ENCODE measurements around the gene NACC2. TPM values are rescaled to one million over a fixed set of nuclear protein-coding genes. Genes with fewer than 3 reads are reported as not detected.
A peak's percentile ranks its signal among the peaks of the same experiment; 100 is the strongest.

NACC2 gene
- total and polyA plus RNA-seq, 2 donors from 2014 or later, result 7.1 to 30.9 TPM

DNA sequence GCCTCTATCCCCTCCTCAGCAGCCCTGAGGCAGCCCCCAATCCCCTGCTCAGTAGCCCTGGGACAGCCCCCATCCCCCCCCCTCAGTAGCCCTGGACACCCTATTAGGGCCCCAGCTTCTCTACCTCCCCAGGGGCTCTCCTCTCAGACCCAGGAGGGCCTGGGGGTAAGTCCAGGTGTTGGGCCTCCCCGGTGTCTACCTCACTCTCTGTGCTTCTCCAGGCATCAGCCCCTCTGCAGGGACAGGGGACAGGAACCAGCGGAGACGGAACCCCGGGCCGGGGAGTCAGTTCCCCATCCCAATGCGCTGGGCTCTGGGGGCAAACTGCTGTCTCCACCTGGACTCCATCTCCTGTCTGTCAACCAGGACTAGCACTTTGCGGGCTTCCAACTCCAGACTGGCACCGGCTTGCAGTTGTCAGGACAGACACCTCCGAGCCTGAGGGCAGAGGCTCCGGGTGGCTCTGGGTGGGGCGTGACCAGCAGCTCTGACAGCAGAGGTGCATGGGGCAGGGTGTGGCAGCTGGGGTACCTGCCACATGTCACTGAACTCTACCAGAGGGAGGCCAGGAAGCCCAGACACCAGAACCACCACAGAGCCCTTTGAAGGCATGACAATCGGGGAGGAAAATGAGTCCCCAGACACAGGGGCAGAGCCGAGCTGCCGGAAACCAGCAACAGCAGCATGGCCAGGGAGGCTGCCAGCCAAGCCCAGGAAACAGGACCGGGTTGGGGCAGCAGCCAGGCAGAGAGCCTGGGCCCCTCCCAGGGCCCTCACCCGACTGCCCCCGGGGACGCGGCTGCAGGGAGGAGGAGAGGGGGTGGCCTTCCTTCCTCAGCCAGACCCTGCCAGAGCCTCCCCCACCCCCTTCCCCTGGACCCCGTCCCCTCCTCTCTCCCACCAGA, 116.2 kb downstream of the NACC2 start:
- FAIRE-seq (no peak), DNase-seq (no peak)
- H3K4me1 ChIP-seq (ENCODE audit: control insufficient read depth in 2 of 3, insufficient read depth in 2 of 3, low read depth in 1 of 3, low read length in 3 of 3), result no peaks in the 10 kb centered on the region
- TF ChIP-seq, protein P1, sequence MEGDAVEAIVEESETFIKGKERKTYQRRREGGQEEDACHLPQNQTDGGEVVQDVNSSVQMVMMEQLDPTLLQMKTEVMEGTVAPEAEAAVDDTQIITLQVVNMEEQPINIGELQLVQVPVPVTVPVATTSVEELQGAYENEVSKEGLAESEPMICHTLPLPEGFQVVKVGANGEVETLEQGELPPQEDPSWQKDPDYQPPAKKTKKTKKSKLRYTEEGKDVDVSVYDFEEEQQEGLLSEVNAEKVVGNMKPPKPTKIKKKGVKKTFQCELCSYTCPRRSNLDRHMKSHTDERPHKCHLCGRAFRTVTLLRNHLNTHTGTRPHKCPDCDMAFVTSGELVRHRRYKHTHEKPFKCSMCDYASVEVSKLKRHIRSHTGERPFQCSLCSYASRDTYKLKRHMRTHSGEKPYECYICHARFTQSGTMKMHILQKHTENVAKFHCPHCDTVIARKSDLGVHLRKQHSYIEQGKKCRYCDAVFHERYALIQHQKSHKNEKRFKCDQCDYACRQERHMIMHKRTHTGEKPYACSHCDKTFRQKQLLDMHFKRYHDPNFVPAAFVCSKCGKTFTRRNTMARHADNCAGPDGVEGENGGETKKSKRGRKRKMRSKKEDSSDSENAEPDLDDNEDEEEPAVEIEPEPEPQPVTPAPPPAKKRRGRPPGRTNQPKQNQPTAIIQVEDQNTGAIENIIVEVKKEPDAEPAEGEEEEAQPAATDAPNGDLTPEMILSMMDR (IDR thresholded peaks at IDR 0.05; ENCODE audit: borderline replicate concordance, extremely low read depth, insufficient read depth), result no peak
- no peak overlapping the region for H3K27ac ChIP-seq (ENCODE audit: low read depth in 2 of 2, low read length in 2 of 2)
- H3K27me3 ChIP-seq (ENCODE audit: control insufficient read depth, insufficient read depth, low read length), result no peaks in the 10 kb centered on the region
- no peak overlapping the region for H3K4me3 ChIP-seq (ENCODE audit: low read length in 3 of 3)
- intact Hi-C loops (cut with DNase I), result no loop called here
- H3K9me3 ChIP-seq (ENCODE audit: control insufficient read depth in 2 of 3, insufficient read depth in 1 of 3, low read length in 3 of 3), result no peaks in the 10 kb centered on the region
- H3K9ac ChIP-seq (ENCODE audit: low read length in 3 of 3), result no peak overlapping the region
- no peaks in the 10 kb centered on the region for H3K36me3 ChIP-seq (ENCODE audit: control insufficient read depth in 2 of 3, insufficient read depth in 3 of 3, low read length in 3 of 3)

DNA sequence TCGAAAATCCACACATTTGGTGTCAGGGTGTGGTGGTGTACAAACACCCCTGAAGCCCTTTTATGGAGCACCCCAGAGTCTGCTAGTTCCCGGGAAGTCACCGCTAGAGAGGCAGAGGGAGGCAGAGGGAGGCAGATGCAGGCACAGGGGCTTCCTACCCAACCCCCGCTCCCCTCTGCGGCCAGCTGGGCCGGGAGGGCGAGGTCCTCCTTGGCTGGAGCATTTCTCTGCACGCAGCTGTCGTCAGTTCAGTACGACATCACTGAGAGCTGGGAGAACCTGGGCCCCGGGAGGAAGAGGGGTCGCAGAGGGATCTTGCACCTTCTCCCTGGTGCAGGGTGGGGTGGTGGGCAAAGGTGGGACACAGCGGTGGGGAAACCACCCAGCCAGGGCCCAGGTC, 118.1 kb downstream of the NACC2 start:
- Histone ChIP-seq H3K4me3 (ENCODE audit: low read length in 3 of 3) (no peak overlapping the region), H3K9ac (ENCODE audit: low read length in 3 of 3) (no peak overlapping the region), H3K4me1 (ENCODE audit: control insufficient read depth in 2 of 3, insufficient read depth in 2 of 3, low read depth in 1 of 3, low read length in 3 of 3) (peaks cover 0 to 2% (median 0%) of the 10 kb centered on the region in 3 donors), H3K27ac (ENCODE audit: low read depth in 2 of 2, low read length in 2 of 2) (no peak overlapping the region), H3K9me3 (ENCODE audit: control insufficient read depth in 2 of 3, insufficient read depth in 1 of 3, low read length in 3 of 3) (no peaks in the 10 kb centered on the region), H3K27me3 (ENCODE audit: control insufficient read depth, insufficient read depth, low read length) (no peaks in the 10 kb centered on the region), H3K36me3 (ENCODE audit: control insufficient read depth in 2 of 3, insufficient read depth in 3 of 3, low read length in 3 of 3) (no peaks in the 10 kb centered on the region)
- DNase-seq (peak in 1 of 5 donors; percentile 73), FAIRE-seq (no peak)
- TF ChIP-seq, protein P1 (IDR thresholded peaks at IDR 0.05; ENCODE audit: borderline replicate concordance, extremely low read depth, insufficient read depth), result no peak
- intact Hi-C loops (cut with DNase I), result no loop called here

DNA sequence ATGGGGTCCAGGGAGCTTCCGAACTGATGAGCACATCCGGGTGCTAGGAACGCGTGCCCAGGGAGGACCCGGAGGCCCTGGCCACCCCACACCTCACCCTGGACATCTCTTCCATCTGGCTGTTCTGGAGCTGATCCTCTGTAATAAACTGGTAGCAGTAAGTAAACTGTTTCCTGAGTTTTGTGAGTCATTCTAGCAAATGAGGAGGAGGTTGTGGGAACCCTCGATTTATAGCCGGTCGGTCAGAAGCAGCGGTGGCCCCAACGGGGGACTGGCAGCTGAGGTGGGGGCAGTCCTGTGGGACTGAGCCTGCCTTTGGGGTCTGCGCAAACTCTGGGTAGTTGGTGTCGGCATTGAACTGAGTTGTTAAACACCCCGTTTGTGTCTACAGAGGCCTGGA, 118.6 kb downstream of the NACC2 start:
- intact Hi-C loops (cut with DNase I), result no loop called here
- no peaks in the 10 kb centered on the region for H3K27me3 ChIP-seq (ENCODE audit: control insufficient read depth, insufficient read depth, low read length)
- H3K27ac ChIP-seq (ENCODE audit: low read depth in 2 of 2, low read length in 2 of 2), result no peak overlapping the region
- H3K36me3 ChIP-seq (ENCODE audit: control insufficient read depth in 2 of 3, insufficient read depth in 3 of 3, low read length in 3 of 3), result no peaks in the 10 kb centered on the region
- DNase-seq (no peak), FAIRE-seq (no peak)
- no peak overlapping the region for H3K9ac ChIP-seq (ENCODE audit: low read length in 3 of 3)
- TF ChIP-seq, protein P1 (IDR thresholded peaks at IDR 0.05; ENCODE audit: borderline replicate concordance, extremely low read depth, insufficient read depth), result no peak
- H3K4me1 ChIP-seq (ENCODE audit: control insufficient read depth in 2 of 3, insufficient read depth in 2 of 3, low read depth in 1 of 3, low read length in 3 of 3), result peaks cover 0 to 2% (median 0%) of the 10 kb centered on the region in 3 donors
- H3K9me3 ChIP-seq (ENCODE audit: control insufficient read depth in 2 of 3, insufficient read depth in 1 of 3, low read length in 3 of 3), result no peaks in the 10 kb centered on the region
- no peak overlapping the region for H3K4me3 ChIP-seq (ENCODE audit: low read length in 3 of 3)

Data from kidney (tissue), 14 donors.